HG02678 (cell line): ENCODE results near the gene CHMP3.

Source experiments
- ATAC-seq: cut with Tn5 transposase; IDR thresholded peaks from one replicate; pipeline ENCODE4 v1.9.1; 2021; ENCODE audit warnings: mild to moderate bottlenecking, moderate library complexity; ENCODE audit not compliant: unreplicated experiment

CHMP3 gene

GRCh38 chr2:86471637-86472036, 91.6 kb downstream of the CHMP3 start:
- no peak for ATAC-seq

GRCh38 chr2:86470890-86471289, 92.4 kb downstream of the CHMP3 start:
- ATAC-seq = no peak

DNA sequence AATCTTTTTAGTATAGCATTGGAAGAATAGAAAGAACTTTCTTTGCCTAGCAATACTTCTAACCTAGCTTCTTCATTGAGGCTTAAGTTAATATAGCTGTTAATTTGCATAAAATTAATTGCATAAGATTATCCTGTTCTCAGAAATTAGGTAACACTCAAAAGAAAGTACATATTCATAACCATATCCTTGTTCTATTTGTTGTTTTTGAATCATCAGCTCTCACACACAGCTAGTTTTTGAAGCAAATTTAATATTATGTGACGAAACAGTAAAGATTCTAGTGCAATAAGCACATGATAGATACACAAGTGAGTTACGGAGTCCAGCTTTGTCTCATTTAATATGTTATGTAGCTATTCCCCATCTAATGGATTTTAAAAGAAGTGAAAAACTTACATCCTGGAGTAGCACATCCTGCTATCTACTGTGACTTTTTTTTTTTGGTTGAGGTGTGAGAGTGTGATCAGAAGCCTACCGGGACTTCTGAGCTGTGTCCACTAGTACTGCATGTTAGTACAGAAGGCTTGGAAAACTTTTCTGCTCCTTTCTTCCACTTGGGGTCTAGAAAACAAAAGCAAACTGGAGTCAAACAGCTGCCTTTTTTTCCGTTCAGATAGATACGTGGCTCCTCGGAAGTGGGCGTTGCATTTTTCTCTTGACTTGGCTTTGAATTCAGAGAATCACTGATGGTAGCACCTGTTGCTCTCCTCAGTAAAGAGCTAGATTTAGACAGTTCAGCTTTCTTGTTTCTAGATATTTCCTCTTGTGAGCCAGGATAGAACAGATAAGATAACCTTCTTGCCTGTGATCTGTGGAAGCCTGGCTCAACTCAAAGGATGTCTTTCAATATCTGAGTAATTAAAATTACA, 94.8 kb downstream of the CHMP3 start:
- no peak for ATAC-seq

- no peak for ATAC-seq
These were observed 96.9 kb downstream of the CHMP3 start for GRCh38 chr2:86466306-86466705.

DNA sequence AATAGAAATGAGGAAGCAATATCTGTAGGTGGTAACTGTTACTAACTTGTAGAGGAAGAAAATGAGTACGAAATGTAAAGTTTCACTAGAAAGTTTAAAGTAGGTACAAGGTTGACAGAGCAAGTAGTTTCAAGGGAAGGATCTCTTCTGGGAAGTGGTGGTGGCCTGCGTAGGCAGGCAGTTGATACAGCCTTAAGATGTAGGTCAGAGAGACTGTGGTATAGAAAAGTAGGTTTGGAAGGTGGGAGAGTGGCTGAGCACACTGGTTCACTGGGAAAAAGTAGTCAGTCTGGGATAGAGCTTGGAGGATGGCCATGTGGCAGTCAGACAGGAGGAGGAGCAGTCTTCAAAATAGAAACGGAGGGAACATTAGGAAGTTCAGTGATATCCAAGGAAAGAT, 98.6 kb downstream of the CHMP3 start:
- ATAC-seq = no peak

DNA sequence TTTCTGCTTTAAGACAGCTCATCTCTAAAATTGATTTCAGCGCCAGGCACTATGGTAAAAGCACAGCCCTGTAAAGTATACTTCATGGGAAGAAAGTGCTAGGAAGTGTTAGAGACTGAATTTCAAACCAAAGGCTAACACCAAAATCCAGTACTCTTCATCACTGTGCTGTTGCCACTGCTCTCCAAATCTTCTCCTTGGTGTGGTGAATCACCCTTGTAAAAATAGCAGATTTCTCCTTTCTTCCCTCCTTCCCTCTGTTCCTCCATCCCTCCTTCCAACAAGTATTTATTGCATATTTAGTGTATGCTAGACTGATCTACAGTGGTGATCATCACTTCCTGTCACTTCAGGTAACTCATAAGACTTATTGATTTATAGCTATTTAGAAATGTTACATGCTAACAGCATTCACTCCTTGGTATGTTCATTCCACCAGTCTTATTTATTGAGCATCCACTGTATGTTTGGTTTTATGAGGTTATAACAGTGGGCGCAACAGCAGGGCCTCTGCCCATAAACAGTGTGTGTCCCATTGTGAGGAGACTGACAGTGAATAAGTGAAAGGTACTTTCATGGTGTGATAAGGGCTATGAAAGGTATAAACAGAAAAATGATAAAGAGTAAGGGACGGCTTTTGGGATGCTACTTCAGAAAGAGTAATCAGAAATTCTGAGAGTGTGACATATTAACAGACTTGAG, 102.0 kb downstream of the CHMP3 start:
- no peak for ATAC-seq

DNA sequence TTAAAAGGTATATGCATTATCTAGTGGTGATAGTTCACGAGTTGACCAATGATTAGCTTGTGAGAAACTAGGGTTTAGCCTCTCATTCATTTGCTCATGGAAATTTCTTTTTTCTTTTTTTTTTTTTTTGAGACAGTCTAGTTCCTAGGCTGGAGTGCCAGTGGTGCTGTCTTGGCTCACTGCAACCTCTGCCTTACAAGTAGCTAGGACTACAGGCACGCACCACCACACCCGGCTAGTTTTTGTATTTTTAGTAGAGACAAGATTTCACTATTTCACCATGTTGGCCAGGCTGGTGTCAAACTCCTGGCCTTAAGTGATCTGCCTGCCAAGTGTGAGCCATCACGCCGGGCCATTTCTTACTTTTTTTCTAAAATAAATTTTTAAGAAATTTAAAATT, 108.1 kb downstream of the CHMP3 start:
- ATAC-seq = no peak

GRCh38 chr2:86454238-86454637, 109.0 kb downstream of the CHMP3 start:
- ATAC-seq = no peak

GRCh38 chr2:86453836-86454235, 109.4 kb downstream of the CHMP3 start:
- no peak for ATAC-seq
